Measurements from ENCODE around the gene MAST4.

MAST4 gene

DNA sequence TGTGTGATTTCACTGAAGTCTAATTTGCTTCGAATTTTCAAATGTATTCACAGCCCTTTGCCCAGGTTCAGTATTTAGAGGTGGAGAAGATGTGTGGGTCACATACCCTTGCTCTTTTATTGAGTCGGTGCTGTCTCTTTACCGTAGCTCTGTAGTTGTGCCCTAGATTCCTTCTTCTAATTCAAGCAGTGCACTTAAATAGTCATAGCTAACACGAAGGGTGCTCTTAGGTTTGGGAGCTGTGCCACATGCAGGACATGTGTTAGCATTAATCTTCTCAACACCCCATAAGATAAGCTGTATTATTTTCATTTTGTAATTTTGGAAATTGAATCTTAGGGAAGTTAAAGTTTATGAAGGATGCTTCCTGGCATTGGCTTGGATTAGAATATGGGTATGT, 293.3 kb downstream of the MAST4 start:
- FAIRE-seq, result no peak
- DNase-seq (ENCODE audit: insufficient read length), result no peak
- TF ChIP-seq POLR2A (IDR thresholded peaks at IDR 0.05; ENCODE audit: low read depth, low read length), result no peak
- no peak for TF ChIP-seq POLR2AphosphoS5 (IDR thresholded peaks at IDR 0.05; ENCODE audit: low read depth, low read length)
- TF ChIP-seq TAF1 (IDR thresholded peaks at IDR 0.05; ENCODE audit: borderline replicate concordance, low read depth, low read length), result no peak

DNA sequence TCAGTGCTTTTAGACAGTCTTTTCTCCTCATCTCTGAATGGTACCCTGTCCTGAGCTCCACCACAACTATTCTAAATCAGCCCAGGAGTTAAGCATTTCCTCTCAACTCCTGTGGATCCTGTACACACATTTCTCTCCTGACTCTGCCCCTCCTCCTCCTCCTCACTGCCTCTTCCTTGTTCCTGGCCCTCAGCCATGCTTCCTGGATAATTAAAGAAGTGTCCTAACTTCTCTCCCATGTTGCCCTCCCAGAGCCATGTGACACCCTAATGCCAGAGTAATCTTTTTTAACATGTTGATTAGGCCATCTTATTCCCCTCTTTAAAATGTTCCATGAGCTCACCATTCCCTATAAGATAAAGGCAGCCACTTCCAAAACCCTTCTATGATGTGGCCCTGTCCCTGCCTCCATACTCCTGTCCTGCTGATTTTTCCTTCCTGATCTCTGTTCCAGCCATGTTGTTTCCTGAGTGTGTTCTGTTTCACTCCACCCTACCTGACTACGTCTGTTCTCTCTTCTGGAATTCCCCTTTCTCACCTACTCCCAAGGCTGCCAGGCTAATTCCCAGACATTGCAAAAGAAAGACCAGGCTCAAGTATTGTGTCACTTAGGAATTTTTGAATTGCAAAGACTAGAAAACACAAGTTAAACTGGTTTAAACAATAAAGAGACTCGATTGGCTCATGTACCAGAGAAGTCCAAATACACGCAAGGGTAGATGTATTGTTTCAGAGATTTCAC, 295.2 kb downstream of the MAST4 start:
- FAIRE-seq (no peak), DNase-seq (ENCODE audit: insufficient read length) (no peak)
- TF ChIP-seq TAF1 (IDR thresholded peaks at IDR 0.05; ENCODE audit: borderline replicate concordance, low read depth, low read length) (no peak), POLR2A (IDR thresholded peaks at IDR 0.05; ENCODE audit: low read depth, low read length) (no peak), POLR2AphosphoS5 (IDR thresholded peaks at IDR 0.05; ENCODE audit: low read depth, low read length) (no peak)

DNA sequence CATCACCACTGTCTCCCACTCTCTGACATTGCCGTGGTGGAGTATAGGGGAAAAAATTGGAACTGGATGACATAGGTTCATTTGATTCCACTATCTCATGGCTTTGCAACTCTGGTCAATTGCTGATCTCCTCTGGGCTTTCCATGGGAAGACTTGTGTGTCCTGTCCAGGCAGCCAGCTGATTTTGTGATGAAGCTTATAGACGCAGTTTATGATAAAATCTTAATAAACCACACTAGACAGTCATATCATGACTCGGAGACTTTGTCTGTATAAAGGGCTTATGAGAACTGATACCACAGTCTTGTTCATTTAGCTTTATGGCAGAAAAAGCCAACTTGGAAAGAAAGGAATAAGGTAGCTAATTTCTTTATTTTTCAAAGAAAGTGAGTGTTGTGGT, 296.5 kb downstream of the MAST4 start:
- DNase-seq (ENCODE audit: insufficient read length) (no peak), FAIRE-seq (no peak)
- TF ChIP-seq POLR2A (IDR thresholded peaks at IDR 0.05; ENCODE audit: low read depth, low read length) (no peak), TAF1 (IDR thresholded peaks at IDR 0.05; ENCODE audit: borderline replicate concordance, low read depth, low read length) (no peak), POLR2AphosphoS5 (IDR thresholded peaks at IDR 0.05; ENCODE audit: low read depth, low read length) (no peak)

DNA sequence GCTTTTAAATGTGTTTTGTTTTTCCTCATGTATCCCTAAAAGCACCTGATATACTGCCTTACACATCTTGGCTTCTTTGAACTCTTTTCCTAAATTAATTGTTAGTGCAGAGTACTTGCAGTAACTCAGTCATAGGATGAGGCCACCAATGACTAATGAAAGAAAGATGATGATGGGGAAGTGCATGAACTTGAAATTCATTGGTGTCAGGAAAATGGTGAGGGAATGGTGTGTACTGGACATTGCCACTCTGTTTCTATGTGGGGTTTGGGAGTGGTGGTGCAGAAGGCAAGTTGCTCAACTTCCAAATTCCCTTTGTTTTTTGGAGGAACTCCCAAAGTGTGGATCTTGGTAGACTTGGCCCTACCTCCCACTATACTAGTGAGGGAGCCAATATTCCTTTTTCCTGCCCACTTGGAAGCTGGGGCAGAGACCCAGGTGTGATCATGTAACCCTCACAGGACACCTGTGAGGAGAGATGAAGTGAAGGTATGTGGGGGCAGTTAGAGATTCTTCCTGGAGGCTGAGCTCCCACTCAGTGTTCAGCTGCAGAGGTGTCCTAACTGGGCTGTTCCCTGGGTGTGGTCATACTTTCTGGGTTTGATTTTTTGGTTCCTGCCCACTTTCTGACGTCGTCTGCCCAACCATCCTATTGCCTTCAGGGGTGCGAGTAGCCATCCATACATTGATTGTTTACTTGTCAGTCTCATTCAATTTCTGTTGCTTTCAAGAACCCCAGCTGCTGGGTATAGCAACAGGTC, 298.5 kb downstream of the MAST4 start:
- DNase-seq (ENCODE audit: insufficient read length) (no peak), FAIRE-seq (no peak)
- TF ChIP-seq POLR2A (IDR thresholded peaks at IDR 0.05; ENCODE audit: low read depth, low read length) (no peak), TAF1 (IDR thresholded peaks at IDR 0.05; ENCODE audit: borderline replicate concordance, low read depth, low read length) (no peak), POLR2AphosphoS5 (IDR thresholded peaks at IDR 0.05; ENCODE audit: low read depth, low read length) (no peak)

DNA sequence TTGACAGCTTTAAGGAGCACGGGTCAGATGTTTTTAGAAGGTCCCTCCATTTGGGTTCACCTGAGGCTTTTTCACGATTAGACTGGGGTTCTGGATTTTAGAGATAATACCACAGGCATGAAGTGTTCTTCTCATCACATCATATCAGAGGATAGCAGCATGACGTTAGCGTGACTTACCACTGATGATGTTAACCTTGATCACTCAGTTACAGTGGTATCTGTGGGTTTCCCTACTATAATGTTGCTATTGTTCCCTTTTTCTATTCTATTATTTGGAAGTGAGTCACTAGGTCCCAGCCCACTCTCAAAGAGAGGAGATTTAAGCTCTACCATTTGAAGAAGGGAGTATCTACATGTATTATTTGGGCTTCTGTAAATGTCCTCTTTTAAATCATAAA, 300.0 kb downstream of the MAST4 start:
- TF ChIP-seq TAF1 (IDR thresholded peaks at IDR 0.05; ENCODE audit: borderline replicate concordance, low read depth, low read length), result no peak
- no peak for TF ChIP-seq POLR2A (IDR thresholded peaks at IDR 0.05; ENCODE audit: low read depth, low read length)
- no peak for TF ChIP-seq POLR2AphosphoS5 (IDR thresholded peaks at IDR 0.05; ENCODE audit: low read depth, low read length)
- DNase-seq (ENCODE audit: insufficient read length) (no peak), FAIRE-seq (no peak)

DNA sequence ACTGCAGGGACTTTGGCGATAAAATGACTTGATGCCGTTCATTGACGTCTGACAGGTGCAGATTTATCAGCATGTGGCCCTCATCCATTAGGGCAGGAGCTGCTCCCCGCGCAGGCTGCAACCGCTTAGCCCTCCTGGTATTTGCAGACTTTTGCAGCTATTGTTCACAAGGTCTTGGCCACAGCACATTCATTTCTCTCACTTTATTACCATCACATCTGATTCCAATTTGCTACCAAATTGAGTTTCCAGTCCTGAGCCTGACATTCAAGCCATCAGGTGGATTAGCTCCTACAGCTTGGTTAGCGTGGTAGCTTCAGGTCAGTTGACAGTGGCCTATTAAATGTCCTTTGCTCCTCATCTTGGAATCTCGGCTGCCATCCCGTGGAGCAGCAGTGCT, 301.2 kb downstream of the MAST4 start:
- DNase-seq (ENCODE audit: insufficient read length), result no peak
- TF ChIP-seq POLR2AphosphoS5 (IDR thresholded peaks at IDR 0.05; ENCODE audit: low read depth, low read length) (no peak), POLR2A (IDR thresholded peaks at IDR 0.05; ENCODE audit: low read depth, low read length) (no peak), TAF1 (IDR thresholded peaks at IDR 0.05; ENCODE audit: borderline replicate concordance, low read depth, low read length) (no peak)
- no peak for FAIRE-seq

DNA sequence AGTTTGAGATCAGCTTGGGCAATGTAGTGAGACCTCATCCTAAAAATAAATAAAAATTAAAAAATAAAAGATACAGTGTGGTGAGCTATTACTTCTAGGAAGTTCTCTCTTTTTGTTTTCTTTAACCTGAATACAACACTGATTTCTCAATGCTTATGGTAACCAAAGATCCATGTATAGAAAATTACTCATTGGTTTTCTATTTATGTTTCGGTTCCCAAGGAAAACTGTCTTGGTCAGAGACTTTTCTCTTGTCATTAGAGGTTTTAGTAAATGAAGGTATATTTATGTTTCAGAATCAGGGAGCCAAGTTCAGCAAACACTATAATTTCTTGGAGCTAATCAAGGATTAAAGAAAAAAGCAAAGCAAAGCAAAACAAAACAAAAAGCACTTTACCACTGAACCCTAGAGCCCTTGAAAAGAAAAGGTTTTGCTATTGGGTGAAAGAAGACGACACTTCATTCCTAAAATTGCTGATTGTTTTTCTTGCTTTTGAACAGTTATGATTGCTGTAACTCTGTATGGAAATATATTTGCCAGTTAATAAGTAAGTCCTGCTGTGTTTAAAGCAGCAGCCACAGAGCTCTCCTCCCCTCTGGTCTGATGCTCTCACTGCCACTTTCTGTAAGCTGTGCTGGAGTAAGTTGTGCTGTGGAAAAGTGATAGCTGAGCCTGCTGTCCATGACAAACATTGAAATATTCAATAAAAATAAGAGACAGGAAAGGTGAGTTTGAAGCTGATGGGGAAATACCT, 302.2 kb downstream of the MAST4 start:
- FAIRE-seq, result no peak
- TF ChIP-seq POLR2A (IDR thresholded peaks at IDR 0.05; ENCODE audit: low read depth, low read length), result no peak
- DNase-seq (ENCODE audit: insufficient read length), result no peak

DNA sequence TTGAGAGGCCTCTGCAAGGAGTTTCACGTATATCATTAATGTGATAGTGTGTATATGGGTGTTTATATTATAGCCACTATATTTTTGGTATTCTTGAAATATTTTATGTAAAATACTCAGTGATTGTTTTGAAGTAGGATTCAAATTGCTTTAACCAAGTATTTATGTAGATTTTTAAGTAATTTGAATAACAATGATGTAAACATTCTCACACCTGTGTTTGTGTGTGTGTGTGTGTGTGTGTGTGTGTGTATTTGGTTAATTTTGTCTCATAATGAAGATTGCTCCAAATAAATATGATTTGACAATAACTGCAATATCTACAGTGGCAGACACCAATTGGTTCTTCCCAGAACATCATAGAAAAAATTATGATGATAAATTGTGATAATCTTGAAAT, 307.0 kb downstream of the MAST4 start:
- DNase-seq (ENCODE audit: insufficient read length) (no peak), FAIRE-seq (no peak)
- TF ChIP-seq TAF1 (IDR thresholded peaks at IDR 0.05; ENCODE audit: borderline replicate concordance, low read depth, low read length) (no peak), POLR2A (IDR thresholded peaks at IDR 0.05; ENCODE audit: low read depth, low read length) (no peak), POLR2AphosphoS5 (IDR thresholded peaks at IDR 0.05; ENCODE audit: low read depth, low read length) (no peak)

DNA sequence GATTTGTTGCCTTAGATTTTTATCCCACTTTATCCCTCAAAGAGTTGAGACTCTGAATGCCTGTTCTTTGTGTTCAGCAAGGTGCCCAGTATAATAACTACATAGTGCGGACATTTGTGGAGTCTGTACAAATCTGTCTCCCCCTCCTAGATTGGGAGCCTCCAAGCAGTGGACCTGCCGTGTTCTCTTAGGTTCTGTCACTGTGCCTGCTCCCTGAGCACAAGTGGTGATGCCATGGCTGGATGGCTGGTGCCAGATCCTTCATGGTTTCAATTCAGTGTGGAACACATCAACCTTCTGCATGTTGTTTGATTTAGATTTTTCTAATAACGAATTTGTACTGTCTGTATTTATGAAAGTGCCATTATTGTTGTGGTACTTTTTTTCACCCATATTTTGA, 307.5 kb downstream of the MAST4 start:
- DNase-seq (ENCODE audit: insufficient read length) (no peak), FAIRE-seq (no peak)
- TF ChIP-seq POLR2A (IDR thresholded peaks at IDR 0.05; ENCODE audit: low read depth, low read length) (no peak), POLR2AphosphoS5 (IDR thresholded peaks at IDR 0.05; ENCODE audit: low read depth, low read length) (no peak)

DNA sequence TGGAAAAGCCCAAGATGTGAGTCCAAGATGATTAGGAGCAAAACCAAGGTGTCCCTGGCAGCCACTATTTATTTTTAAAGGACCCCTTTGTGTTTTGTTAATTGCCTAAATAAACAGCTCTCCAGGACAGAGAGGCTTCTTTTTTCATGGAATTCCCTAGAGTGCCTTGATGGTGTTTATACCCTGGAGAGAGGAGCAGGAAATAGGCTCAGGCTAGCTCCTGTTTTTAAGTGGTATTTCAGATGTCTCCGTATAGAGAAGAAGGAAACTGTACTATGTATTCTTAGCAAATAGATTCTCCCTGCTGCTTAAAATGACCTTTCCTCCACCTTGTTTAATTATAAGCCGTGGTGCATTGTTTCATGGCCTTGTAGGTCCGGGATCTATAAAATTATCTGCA, 308.0 kb downstream of the MAST4 start:
- DNase-seq (ENCODE audit: insufficient read length), result no peak

DNA sequence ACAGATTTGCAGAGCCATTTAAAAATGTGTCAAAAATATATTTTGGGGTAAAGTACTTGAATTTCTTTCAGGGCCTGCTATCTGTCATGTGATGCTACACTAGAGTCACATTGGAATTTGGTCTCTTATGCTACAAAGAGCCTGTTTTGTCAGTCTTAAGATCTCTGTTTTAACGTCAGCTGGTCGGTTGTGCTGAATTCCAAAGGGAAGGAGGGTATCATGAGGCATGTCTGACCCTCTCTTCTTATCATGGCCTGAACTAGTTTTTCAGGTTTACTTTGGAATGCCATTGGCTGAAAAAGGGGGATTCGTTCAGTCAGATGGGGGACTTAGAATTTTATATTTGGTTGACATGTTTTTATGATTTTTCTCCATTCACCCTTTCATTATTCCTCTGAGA, 309.8 kb downstream of the MAST4 start:
- TF ChIP-seq POLR2AphosphoS5 (IDR thresholded peaks at IDR 0.05; ENCODE audit: low read depth, low read length), result no peak
- no peak for TF ChIP-seq POLR2A (IDR thresholded peaks at IDR 0.05; ENCODE audit: low read depth, low read length)
- TF ChIP-seq TAF1 (IDR thresholded peaks at IDR 0.05; ENCODE audit: borderline replicate concordance, low read depth, low read length), result no peak
- FAIRE-seq, result no peak
- no peak for DNase-seq (ENCODE audit: insufficient read length)

More for the DNA sequence above, 308.0 kb downstream of the MAST4 start:
- no peak for FAIRE-seq
- TF ChIP-seq POLR2AphosphoS5 (IDR thresholded peaks at IDR 0.05; ENCODE audit: low read depth, low read length) (no peak), POLR2A (IDR thresholded peaks at IDR 0.05; ENCODE audit: low read depth, low read length) (no peak), TAF1 (IDR thresholded peaks at IDR 0.05; ENCODE audit: borderline replicate concordance, low read depth, low read length) (no peak)

Data from GM12892 (cell line).